Esophagus muscularis mucosa (tissue), 4 donors: ENCODE data around the gene OBSCN. TPM values are rescaled to one million over a fixed set of nuclear protein-coding genes. Genes with fewer than 3 reads are reported as not detected.

Experiments
- DNase-seq: peaks from one replicate; pipeline ENCODE4 v3.0.0-alpha.2; 2017; ENCODE audit errors: extremely low spot score
- H3K27ac ChIP-seq, 4 donors: fragments of 200-600 bp; sonication (generic); replicated peaks in 1 of 4; 1 replicate in 3 of 4; 2 replicates in 1 of 4; pipeline ENCODE4 v1.5.1; 2016 to 2019; ENCODE audit warnings: mild to moderate bottlenecking in 1 of 4
- H3K27me3 ChIP-seq, 4 donors: fragments of 200-600 bp; sonication (generic); one replicate each; pipeline versions ENCODE4 v1.5.1 to v1.6.0; 2016 to 2019
- H3K36me3 ChIP-seq, 4 donors: fragments of 200-600 bp; sonication (generic); one replicate each; pipeline ENCODE4 v1.5.1; 2016 to 2019
- H3K4me1 ChIP-seq, 4 donors: fragments of 200-600 bp; sonication (generic); one replicate each; pipeline ENCODE4 v1.5.1; 2016 to 2019
- H3K4me3 ChIP-seq, 4 donors: fragments of 200-600 bp; sonication (generic); 1 replicate in 2 of 4; 2 replicates in 2 of 4; pipeline ENCODE4 v1.5.1; 2016 to 2019; ENCODE audit warnings: mild to moderate bottlenecking in 4 of 4, moderate library complexity in 1 of 4
- H3K9me3 ChIP-seq, 4 donors: fragments of 200-600 bp; sonication (generic); 1 replicate in 3 of 4; 2 replicates in 1 of 4; pipeline ENCODE4 v1.5.1; 2016 to 2019
- EP300 ChIP-seq: sonication (generic); formaldehyde crosslinking; IDR thresholded peaks from one replicate; pipeline ENCODE4 v1.6.1; 2017; ENCODE audit warnings: antibody characterized with exemption
- POLR2A ChIP-seq: fragments of 450-650 bp; IDR thresholded peaks from one replicate; pipeline ENCODE4 v1.6.1; 2017; ENCODE audit warnings: antibody characterized with exemption, moderate library complexity, mild to moderate bottlenecking, low read depth
- POLR2AphosphoS5 ChIP-seq, 2 donors: sonication (generic); formaldehyde crosslinking; IDR thresholded peaks; one replicate each; pipeline ENCODE4 v1.6.1; 2017; ENCODE audit warnings: antibody characterized with exemption in 2 of 2
- WGBS: methylation state at CpG from one replicate; pipeline ENCODE4 v1.1.5; 2018; 5-methylcytosine and 5-hydroxymethylcytosine counted together
- intact Hi-C: fragments of 100-400 bp; cut with DNase I; formaldehyde crosslinking; loops from one replicate; pipeline ENCODE4 v1.15.1; 2023
- total RNA-seq, 4 donors: library from RNA; depleted of rRNA; stranded (reverse); fragments of >200 nt; gene quantifications; one replicate each; pipeline versions ENCODE4 v1.1.0 to v1.2.1, GENCODE V29; 2016
- TF ChIP-seq, protein P1 (sequence below), 3 experiments: fragments of 200-600 bp in 2 of 3; fragments of 450-650 bp in 1 of 3; sonication (generic) in 2 of 3; IDR thresholded peaks; one replicate each; pipeline ENCODE4 v1.5.1; 2017 to 2019; ENCODE audit warnings: antibody characterized with exemption in 3 of 3, mild to moderate bottlenecking in 2 of 3, moderate library complexity in 1 of 3

The OBSCN gene
- total RNA-seq, 4 donors from 2014 or later = 12.6 to 31.4 (median 17.8) TPM

- intact Hi-C loops = no loop called here
- Histone ChIP-seq H3K27ac (no peak overlapping the region), H3K27me3 (no peaks in the 10 kb centered on the region), H3K9me3 (peaks cover 0 to 11% (median 4%) of the 10 kb centered on the region in 4 donors), H3K36me3 (peaks cover 0 to 36% (median 3%) of the 10 kb centered on the region in 4 donors), H3K4me1 (no peaks in the 10 kb centered on the region), H3K4me3 (no peak overlapping the region)
- 100% methylated on average over 1 of the region's 5 CpGs for WGBS
- no peak for DNase-seq
- TF ChIP-seq EP300 (no peak), POLR2A (no peak), POLR2AphosphoS5 (IDR thresholded peaks at IDR 0.05) (no peak)
- TF ChIP-seq, protein P1, sequence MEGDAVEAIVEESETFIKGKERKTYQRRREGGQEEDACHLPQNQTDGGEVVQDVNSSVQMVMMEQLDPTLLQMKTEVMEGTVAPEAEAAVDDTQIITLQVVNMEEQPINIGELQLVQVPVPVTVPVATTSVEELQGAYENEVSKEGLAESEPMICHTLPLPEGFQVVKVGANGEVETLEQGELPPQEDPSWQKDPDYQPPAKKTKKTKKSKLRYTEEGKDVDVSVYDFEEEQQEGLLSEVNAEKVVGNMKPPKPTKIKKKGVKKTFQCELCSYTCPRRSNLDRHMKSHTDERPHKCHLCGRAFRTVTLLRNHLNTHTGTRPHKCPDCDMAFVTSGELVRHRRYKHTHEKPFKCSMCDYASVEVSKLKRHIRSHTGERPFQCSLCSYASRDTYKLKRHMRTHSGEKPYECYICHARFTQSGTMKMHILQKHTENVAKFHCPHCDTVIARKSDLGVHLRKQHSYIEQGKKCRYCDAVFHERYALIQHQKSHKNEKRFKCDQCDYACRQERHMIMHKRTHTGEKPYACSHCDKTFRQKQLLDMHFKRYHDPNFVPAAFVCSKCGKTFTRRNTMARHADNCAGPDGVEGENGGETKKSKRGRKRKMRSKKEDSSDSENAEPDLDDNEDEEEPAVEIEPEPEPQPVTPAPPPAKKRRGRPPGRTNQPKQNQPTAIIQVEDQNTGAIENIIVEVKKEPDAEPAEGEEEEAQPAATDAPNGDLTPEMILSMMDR (IDR thresholded peaks at IDR 0.05) = no peak
These were observed 136.8 kb downstream of the OBSCN start for GRCh38 chr1:228344631-228345072.

GRCh38 chr1:228345201-228345930 is 137.5 kb downstream of the OBSCN start:
- WGBS = 93% methylated on average over 14 of the region's 17 CpGs
- no peaks in the 10 kb centered on the region for H3K27me3 ChIP-seq
- H3K36me3 ChIP-seq = peaks cover 0 to 35% (median 0%) of the 10 kb centered on the region in 4 donors
- TF ChIP-seq, protein P1 (IDR thresholded peaks at IDR 0.05) = no peak
- no peak for TF ChIP-seq EP300
- TF ChIP-seq POLR2AphosphoS5 (IDR thresholded peaks at IDR 0.05) = no peak
- no peak for TF ChIP-seq POLR2A
- H3K4me1 ChIP-seq = no peaks in the 10 kb centered on the region
- H3K9me3 ChIP-seq = peaks cover 0 to 11% (median 4%) of the 10 kb centered on the region in 4 donors
- H3K27ac ChIP-seq = no peak overlapping the region
- no peak for DNase-seq
- H3K4me3 ChIP-seq = no peak overlapping the region
- intact Hi-C loops = no loop called here

DNA sequence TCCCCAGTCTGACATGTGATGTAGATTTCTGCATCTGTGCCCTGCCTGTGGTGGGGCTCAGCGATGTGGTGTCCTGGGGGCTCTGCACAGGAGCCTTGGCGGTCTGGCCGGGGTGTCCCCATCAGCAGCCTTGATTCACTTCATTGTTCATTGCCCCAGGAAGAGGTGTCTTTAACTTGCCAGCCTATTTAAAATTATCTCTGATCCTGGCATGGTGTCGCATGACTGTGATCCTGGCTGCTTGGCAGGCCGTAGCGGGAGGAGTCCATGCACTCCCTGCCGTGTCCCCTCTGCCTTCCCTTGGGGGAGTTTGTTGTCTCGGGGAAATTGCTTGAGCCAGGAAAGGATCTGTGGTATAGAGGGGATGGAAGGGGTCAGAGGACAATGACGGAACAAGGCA is 138.9 kb downstream of the OBSCN start:
- H3K27me3 ChIP-seq = no peaks in the 10 kb centered on the region
- no peaks in the 10 kb centered on the region for H3K4me1 ChIP-seq
- 88% methylated on average over 7 of the region's 9 CpGs for WGBS
- H3K9me3 ChIP-seq = peaks cover 0 to 11% (median 4%) of the 10 kb centered on the region in 4 donors
- no peak overlapping the region for H3K27ac ChIP-seq
- no peak overlapping the region for H3K4me3 ChIP-seq
- H3K36me3 ChIP-seq = peaks cover 0 to 34% (median 2%) of the 10 kb centered on the region in 4 donors
- DNase-seq = no peak
- intact Hi-C loops = no loop called here
- TF ChIP-seq, protein P1 (IDR thresholded peaks at IDR 0.05) = no peak
- TF ChIP-seq POLR2AphosphoS5 (IDR thresholded peaks at IDR 0.05) (no peak), EP300 (no peak)

- WGBS = 74% methylated on average over 6 of the region's 7 CpGs
- intact Hi-C loops = no loop called here
- TF ChIP-seq, protein P1 (IDR thresholded peaks at IDR 0.05) = no peak
- no peak for TF ChIP-seq EP300
- no peak for TF ChIP-seq POLR2AphosphoS5 (IDR thresholded peaks at IDR 0.05)
- no peak for TF ChIP-seq POLR2A
- H3K36me3 ChIP-seq = peaks cover 0 to 34% (median 2%) of the 10 kb centered on the region in 4 donors
- H3K4me1 ChIP-seq = no peaks in the 10 kb centered on the region
- H3K27me3 ChIP-seq = no peaks in the 10 kb centered on the region
- H3K27ac ChIP-seq = no peak overlapping the region
- no peak for DNase-seq
- H3K4me3 ChIP-seq = no peak overlapping the region
- peaks cover 0 to 11% (median 4%) of the 10 kb centered on the region in 4 donors for H3K9me3 ChIP-seq
These were observed 139.3 kb downstream of the OBSCN start for GRCh38 chr1:228347181-228347580.
